HT-29 (cell line): ENCODE results near the gene KLF15. TPM values are rescaled to one million over a fixed set of nuclear protein-coding genes. Genes with fewer than 3 reads are reported as not detected.

Source experiments
- DNase-seq: peaks from one replicate; pipeline ENCODE4 v3.0.0-alpha.2; 2015; ENCODE audit warnings: low spot score
- total RNA-seq: library from RNA; depleted of rRNA; stranded (reverse); fragments of >200 nt; shearing (Covaris generic); gene quantifications from 2 replicates; pipeline ENCODE4 v1.2.3, GENCODE V29; 2014; rRNA removed

The KLF15 gene
- total RNA-seq, 1 experiment from 2014 or later: 8.2 TPM

DNA sequence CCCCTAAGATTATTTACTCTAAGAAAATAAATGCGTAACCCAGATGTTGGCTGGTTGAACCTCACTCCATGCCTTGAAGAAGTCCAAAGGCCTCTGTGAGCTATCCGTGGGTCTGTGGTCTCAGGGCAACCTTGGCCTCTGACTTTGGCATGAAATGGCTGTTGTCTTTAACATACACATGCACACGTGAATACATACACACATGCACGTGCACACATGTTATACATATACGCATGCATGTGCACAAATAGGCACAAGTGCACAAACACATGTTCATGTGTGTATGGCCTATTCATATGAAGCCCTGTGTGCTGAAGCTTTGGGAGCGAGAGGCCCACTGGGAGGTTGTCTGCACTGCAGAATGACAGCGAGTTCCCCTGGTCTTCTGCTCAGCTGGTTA lies 50.8 kb downstream of the KLF15 start:
- DNase-seq: no peak

DNA sequence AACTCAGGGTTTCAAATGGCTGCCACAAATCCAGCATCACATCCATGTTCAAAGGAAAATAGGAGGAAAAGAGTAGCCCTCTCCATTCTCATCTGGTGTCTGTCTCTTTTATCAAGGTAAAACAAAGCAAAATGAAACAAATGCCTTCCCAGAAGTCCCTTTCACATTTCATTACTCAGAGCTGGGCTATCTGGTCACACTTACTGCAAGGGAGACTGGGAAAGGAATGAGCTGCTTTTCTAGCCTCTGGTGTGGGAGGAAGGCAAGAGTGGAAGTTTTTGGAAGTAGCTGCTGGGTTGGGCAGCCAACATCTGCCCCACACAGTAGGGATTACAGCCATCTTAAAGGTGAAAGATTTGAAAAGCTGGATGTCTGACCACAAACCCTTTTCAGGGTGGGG lies 51.8 kb downstream of the KLF15 start:
- DNase-seq: no peak

DNA sequence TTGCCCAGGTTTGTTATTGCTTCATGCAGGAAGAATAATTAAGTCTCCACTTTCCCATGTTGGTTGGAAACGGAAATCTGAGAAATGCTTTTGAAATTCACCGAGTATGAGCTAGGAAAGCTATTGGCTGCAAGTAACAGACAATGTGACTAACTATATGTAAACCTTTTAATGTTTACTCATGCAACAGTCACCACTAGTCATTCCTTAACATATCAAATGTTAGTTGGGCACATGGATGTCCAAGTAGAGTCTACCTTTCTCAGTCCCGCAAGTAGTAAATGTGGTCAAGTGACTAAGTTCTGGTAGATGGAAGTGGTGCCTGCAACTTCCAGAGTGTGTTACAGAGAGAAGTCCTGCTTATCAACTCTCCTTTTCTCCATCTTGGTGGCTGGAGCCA lies 52.5 kb downstream of the KLF15 start:
- DNase-seq: no peak

DNA sequence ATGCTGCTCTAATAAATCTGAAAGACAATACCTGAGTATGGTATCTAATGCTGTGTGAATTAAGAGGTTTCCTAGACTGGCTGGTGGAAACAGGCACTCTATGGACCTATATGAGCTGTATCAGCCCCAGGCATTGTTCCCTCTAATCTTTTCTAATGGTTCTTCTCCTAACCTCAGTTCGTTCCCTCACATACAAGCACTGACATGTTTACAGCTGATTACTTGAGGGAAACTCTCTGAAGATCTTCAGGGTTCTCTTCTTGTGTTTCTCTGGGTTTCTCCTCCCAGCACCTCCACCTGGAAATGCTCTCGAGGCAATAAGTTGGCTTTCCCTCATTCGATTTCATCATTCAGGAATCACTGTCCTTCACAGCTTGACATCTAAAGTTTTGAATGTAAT lies 52.9 kb downstream of the KLF15 start:
- no peak for DNase-seq

DNA sequence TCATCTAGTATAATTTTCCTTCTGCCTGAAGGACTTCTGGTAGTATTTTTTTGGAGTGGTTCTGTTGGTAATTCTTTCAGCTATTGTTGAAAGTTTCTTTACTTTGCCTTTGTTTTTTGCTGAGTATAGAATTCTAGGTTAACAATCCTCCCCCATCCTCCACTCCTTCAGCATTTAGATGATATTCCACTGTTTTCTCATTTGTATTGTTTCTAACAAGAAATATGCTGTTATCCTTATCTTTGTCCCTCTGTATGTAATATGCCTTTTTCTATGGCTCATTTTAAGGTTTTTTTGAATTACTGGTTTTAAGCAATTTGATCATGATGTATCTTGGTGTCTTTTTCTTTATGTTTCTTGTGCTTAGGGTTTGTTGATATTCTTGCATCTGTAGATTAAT lies 53.9 kb downstream of the KLF15 start:
- DNase-seq: no peak

DNA sequence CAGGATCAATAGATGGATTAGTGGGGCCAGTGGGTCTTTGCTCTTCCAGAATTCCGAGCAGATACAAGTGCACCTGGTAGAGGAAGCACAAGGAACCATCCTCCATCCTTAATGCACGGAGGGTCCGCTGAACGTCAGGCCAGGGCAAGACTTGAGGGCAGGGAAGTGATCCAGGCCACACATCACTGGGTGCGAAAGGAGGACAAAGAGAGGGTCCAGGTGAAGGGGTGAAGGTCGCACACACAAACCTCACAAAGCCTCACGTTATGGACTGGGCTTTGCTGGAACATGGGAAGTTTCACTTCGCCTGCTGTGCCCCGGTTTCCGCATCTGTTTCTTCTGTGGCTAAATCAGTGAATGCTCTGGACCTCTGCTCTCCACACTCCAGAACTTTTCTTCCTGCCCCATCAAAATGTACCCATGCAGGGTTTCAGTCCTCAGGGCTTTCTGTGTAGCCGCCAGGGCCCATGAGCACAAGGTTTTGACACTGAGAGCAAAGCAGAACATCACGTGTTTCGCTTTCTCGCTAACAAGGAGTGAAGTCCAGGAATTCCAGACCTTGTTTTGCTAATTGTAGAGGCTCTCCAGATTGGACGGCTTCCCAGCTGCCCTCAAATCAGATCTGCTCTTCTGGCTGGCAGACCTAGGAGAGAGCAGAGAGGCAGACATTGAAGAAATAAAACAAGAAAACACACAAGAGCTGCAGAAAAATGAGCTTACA lies 56.3 kb downstream of the KLF15 start:
- DNase-seq: no peak

DNA sequence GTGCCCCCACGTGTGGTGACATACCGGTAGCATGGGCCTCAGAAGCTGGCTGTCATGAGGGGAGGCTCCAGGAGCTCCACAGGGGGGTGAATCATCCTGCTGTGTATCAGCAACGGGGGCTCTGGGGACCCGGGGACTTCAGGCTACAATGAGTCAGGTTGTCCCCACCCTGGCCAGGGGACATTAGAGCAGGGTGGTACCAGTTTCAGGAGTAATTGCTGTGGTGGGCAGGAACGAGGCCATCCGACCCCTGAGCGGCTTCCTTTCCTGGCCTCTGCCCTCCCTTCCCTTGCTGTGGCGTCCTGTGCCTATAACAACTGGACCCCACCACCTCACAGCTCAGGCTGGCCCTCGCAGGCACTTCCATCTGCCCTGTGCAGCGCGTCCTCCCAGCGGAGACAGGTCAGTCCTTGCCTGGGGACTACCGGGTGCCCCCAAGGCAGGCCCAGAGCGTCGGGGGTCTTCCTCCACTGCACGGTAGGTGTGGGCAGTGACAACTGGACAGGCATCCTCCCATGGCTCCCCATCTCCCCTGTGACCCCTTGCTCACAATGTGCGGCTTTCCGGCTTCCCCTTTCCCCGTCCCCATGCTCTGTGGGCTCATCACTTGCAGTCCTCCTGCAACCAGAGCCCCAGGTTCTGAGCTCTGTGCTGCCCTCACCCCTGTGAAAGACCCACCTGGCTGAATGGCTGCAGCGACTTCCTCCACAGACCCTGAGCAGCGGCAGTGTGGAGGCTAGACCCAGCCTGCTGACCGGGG lies 57.0 kb downstream of the KLF15 start:
- no peak for DNase-seq

DNA sequence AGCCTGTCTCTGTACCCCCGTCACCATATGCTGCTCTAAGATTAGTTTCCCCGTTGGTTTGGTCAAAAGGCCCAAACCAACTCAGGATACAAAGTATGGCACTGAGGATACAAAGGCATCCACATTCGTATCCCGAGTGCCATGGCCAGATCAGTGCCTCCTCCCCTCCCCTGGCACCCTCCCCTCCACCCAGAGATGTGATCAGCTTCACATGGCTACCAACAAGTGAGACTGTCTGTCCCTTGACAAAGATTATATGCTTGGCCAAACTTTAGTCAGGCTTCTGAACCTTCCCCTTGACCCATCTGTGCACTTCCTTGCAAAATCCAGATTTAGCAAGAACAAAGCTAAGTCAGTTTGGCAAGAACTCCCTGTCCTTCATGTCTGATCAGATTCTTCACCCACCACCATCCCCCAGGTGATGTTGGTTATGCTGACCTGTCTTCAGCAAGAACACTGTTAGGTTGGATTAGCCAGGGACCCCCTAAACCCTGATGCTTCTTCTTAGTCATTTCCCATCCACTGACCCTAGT lies 61.7 kb downstream of the KLF15 start:
- DNase-seq: no peak

DNA sequence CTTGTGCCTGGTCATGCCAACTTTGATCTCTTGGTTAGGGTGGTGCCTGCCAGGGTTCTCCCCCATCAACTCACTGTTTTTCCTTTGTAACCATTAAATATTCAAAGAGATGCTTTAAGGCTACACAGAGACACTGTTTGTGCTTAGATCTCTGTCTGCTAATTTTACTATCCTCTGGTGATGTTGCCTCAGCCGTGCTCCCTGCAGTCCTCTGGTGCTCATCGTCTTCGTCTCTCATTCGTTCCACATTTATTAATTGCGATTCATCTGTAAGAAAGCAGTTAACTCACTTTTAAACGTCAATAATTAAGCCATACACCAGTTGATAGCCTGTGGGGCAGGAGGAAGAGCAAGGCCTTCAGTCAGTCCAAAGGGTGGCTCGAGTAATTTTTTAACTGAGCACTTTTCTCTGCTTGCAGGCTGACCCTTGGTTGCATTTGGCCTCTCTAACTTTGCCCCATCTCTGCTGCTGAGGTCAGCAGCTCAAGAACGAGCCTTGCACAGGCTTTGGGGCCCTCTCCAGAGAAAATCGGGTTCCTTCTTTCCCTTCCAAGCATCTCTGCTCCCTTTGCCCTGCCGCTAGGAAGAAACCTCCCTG lies 62.9 kb downstream of the KLF15 start:
- no peak for DNase-seq

DNA sequence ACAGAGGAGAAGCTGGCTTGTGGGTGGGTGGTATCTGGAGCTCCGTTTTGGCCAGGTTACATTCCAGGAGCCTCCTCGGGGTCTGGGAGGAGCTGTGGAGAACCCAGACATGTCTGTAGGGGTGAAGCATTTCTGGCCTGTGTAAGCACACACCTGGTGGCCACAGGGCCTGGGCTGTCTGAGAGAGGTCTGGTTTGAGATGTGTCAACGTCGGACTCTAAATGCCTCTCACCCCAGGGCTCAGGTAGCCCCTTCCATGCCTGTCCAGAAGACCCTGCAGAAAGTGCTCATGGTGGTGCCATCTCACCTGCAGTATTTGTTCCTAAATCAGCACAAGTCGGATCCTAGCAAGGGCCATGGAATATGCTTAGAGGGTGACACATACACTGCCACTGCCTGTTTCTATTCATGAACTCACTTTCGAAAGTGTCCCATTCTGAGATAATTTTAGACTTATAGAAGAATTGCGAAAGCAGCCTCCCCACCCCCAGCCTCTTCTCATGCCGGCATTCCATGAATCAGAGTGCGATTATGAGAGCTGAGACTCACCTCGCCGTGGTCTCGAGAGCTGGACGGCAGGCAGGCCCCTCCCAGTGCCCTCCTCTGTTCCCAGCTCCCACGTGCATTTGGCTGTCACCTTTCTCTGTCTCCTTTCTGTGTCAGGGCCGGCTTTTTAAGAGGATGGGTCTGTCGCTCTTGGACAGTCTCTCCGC lies 63.7 kb downstream of the KLF15 start:
- DNase-seq: no peak

Other genes starting within 250 kb of the KLF15 start
- 4.9 and 7.4 TPM in 2 replicates for gene ALDH1L1, start 176.8 kb downstream of the KLF15 start, total RNA-seq
- gene CFAP100, start 37.5 kb upstream of the KLF15 start, total RNA-seq: 0.64 and 2.3 TPM in 2 replicates
- 41.2 and 42.2 TPM in 2 replicates for gene ZXDC, start 118.5 kb upstream of the KLF15 start, total RNA-seq
- not detected in 2 replicates for gene UROC1, start 160.4 kb upstream of the KLF15 start, total RNA-seq
- 0.05 and 1.3 TPM in 2 replicates for gene CHST13, start 166.7 kb upstream of the KLF15 start, total RNA-seq
- gene C3orf22, start 201.5 kb upstream of the KLF15 start, total RNA-seq: not detected in 2 replicates